Measurements from ENCODE around the gene LYRM1.

DNA sequence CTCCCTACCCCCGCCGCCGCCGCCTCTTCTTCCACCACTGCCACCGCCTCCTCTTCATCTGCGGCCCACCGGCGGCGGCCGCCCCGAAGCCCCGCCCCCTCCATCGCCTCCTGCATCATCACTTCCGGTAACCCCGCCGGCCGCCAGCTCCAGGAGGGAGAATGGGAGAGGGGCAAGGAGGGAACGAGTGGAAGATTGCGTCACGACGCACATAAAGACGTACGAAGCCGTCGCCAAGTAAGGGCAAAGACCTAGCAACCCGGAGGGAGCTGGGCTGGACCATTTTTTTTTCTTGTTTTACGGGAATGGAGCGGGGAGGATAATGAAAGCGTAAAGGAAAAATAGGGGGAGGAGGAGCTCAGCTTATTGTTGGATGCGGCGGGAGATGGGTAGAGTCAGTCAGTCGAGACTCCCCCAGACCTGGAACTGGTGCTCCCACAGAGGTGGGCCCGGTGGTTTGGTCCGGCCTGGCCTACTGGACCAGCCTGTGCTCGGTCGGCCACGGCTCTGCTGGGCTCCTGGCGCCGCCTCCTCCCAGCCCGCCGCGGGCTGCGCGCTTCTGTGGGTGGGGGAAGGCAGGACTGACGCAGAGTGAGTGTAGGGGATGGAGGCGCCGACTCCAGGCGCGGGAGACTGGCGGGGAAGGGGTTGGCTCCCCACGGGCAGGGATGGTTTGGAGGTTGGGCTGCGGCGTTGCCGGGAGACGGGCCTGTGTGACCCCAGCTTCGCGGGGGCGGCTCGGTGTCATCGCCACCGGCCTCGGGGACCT, at the start of gene LYRM1, which contains the start of gene DCUN1D3:
- peak in 1 of 2 donors; percentile 58 for TF ChIP-seq POLR2A (IDR thresholded peaks at IDR 0.05)
- TF ChIP-seq, protein P1, sequence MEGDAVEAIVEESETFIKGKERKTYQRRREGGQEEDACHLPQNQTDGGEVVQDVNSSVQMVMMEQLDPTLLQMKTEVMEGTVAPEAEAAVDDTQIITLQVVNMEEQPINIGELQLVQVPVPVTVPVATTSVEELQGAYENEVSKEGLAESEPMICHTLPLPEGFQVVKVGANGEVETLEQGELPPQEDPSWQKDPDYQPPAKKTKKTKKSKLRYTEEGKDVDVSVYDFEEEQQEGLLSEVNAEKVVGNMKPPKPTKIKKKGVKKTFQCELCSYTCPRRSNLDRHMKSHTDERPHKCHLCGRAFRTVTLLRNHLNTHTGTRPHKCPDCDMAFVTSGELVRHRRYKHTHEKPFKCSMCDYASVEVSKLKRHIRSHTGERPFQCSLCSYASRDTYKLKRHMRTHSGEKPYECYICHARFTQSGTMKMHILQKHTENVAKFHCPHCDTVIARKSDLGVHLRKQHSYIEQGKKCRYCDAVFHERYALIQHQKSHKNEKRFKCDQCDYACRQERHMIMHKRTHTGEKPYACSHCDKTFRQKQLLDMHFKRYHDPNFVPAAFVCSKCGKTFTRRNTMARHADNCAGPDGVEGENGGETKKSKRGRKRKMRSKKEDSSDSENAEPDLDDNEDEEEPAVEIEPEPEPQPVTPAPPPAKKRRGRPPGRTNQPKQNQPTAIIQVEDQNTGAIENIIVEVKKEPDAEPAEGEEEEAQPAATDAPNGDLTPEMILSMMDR (IDR thresholded peaks at IDR 0.05): no peak

All from lower leg skin (tissue), 3 donors.